ENCODE measurements around the gene CAMK4. TPM values are rescaled to one million over a fixed set of nuclear protein-coding genes. Genes with fewer than 3 reads are reported as not detected.
"Not testable (repeated sequence)": the region's sequence is repeated elsewhere in the genome, so short reads cannot be mapped to it uniquely, and the experiment has no call there.

The CAMK4 gene
- total RNA-seq, 2 experiments from 2014 or later: 59.5 to 66.1 TPM

- peaks cover 18% of the 10 kb centered on the region for H3K9me3 Mint-ChIP-seq
- H3K4me3 Mint-ChIP-seq, H3K4me1 Mint-ChIP-seq, H3K27ac Mint-ChIP-seq, H3K27me3 Mint-ChIP-seq, POLR2A ChIA-PET, CTCF ChIA-PET, DNase-seq: not testable (repeated sequence)
- peaks cover 28% of the 10 kb centered on the region for H3K36me3 Mint-ChIP-seq (ENCODE audit: low read depth)
Measured at GRCh38 chr5:111302043-111302442, 77.9 kb downstream of the CAMK4 start.

DNA sequence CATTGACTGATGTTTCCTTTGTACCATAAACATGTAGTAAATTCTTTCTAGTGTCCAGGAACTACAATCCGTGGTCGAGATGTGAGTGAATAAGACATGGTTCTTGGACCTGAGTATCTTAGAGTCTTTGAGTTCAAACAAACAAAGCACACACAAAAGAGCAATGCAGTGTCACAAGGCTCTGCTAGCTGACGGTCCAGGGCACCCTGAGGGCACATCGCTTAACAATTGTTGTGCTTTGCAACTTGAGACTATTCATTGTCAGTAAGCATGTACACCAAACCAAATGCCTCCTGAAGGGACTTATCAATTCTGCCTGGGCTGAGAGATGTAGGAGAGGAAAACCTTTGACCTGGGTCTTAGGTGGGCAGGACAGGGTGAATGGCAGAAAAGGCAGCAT lies 84.8 kb downstream of the CAMK4 start:
- H3K36me3 Mint-ChIP-seq (ENCODE audit: low read depth): no peaks in the 10 kb centered on the region
- POLR2A ChIA-PET: no interaction called here
- CTCF ChIA-PET: no interaction called here
- no peaks in the 10 kb centered on the region for H3K27me3 Mint-ChIP-seq
- H3K4me3 Mint-ChIP-seq: no peak overlapping the region
- H3K9me3 Mint-ChIP-seq: no peaks in the 10 kb centered on the region
- no peak for DNase-seq
- H3K4me1 Mint-ChIP-seq: peaks cover 21% of the 10 kb centered on the region
- no peak overlapping the region for H3K27ac Mint-ChIP-seq

DNA sequence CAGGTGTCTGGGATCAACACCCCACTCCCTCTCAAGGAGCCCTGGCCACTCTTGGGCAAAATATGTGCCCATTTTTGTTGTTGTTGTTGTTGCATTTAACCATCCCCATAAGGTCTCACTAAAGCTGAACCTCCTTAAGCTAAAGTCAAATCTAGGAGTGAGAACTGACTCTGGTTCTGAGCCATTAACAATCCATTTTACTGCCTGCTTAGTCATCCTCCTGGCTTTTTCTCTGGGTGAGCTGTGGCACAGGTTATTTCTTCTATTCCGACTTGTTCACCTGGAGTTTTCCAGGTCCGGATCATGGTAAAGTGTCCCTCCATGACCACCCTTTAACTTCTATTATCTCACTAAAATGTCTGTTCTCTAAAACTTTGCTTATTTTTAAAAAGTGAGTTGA lies 85.2 kb downstream of the CAMK4 start:
- H3K27ac Mint-ChIP-seq: no peak overlapping the region
- peaks cover 23% of the 10 kb centered on the region for H3K4me1 Mint-ChIP-seq
- H3K36me3 Mint-ChIP-seq (ENCODE audit: low read depth): no peaks in the 10 kb centered on the region
- H3K9me3 Mint-ChIP-seq: no peaks in the 10 kb centered on the region
- CTCF ChIA-PET: no interaction called here
- POLR2A ChIA-PET: no interaction called here
- DNase-seq: no peak
- H3K4me3 Mint-ChIP-seq: no peak overlapping the region
- no peaks in the 10 kb centered on the region for H3K27me3 Mint-ChIP-seq

GRCh38 chr5:111310711-111311620 lies 86.8 kb downstream of the CAMK4 start:
- Mint-ChIP-seq H3K36me3 (ENCODE audit: low read depth) (no peaks in the 10 kb centered on the region), H3K9me3 (no peaks in the 10 kb centered on the region), H3K4me1 (peaks cover 23% of the 10 kb centered on the region), H3K27ac (no peak overlapping the region), H3K27me3 (no peaks in the 10 kb centered on the region), H3K4me3 (no peak overlapping the region)
- ChIA-PET CTCF (no interaction called here), POLR2A (no interaction called here)
- DNase-seq: no peak

- no peaks in the 10 kb centered on the region for H3K9me3 Mint-ChIP-seq
- no peak overlapping the region for H3K4me3 Mint-ChIP-seq
- CTCF ChIA-PET: no interaction called here
- POLR2A ChIA-PET: no interaction called here
- H3K4me1 Mint-ChIP-seq: peaks cover 23% of the 10 kb centered on the region
- no peak for DNase-seq
- no peak overlapping the region for H3K27ac Mint-ChIP-seq
- no peaks in the 10 kb centered on the region for H3K36me3 Mint-ChIP-seq (ENCODE audit: low read depth)
- H3K27me3 Mint-ChIP-seq: no peaks in the 10 kb centered on the region
Measured at GRCh38 chr5:111311666-111312065, 87.5 kb downstream of the CAMK4 start.

DNA sequence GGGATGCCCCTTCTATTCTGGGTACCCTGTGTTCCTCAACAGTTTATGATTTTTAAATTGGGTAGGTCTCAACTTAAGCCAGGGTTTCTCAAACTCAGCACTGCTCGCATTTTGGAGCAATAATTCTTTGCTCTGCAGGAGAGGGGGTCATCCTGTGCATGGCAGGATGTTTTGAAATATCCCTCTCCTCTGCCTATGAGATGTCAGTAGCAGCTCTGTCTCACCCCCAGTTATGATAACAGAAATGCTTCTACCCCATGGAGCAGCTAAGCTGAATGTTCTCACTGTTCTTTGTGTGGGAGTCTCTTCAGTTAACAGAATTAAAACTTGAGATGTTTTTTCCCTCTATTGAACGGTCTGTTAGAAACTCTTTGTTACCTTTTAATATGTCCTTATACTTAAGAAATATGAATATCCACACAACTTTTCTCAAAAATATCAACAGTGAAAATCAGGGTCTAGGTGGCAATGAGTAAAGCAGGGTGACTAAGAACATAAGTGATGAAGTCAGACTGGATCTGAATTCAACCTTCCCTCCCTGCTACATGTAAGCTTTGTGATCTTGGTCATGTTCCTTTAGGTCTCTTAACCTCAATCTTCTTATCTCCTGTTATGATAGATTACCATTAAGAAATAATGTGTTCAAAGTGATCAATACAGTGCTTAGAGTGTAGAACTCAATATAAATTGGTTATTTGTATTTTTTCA lies 89.0 kb downstream of the CAMK4 start:
- Mint-ChIP-seq H3K27me3 (no peaks in the 10 kb centered on the region), H3K4me3 (no peak overlapping the region), H3K9me3 (no peaks in the 10 kb centered on the region), H3K36me3 (ENCODE audit: low read depth) (no peaks in the 10 kb centered on the region), H3K27ac (no peak overlapping the region), H3K4me1 (peaks cover 23% of the 10 kb centered on the region)
- ChIA-PET POLR2A (no interaction called here), CTCF (no interaction called here)
- DNase-seq: no peak

DNA sequence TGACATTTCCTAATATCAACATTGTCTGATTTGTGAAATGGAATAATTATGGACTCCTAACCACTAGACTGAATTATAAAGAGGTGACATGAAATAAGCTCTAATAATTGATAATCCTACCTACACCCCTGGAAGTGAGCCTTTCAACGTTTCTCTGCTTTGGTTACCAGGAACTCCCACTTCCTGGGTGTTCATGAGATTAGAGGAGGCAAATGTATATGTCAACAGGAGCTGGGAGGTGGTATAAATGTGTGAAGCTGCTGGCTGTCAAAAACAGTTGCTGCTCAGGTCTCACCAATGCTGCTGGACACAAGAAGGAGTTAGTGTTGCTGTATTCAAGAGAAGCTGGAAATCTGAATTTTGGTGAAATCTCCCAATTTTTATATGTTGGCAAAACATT lies 96.8 kb downstream of the CAMK4 start:
- POLR2A ChIA-PET: no interaction called here
- DNase-seq: no peak
- CTCF ChIA-PET: interaction anchor here (1.1 kb wide), 1 partner anchor 43 kb away, joined by 3 read pairs; no protein-coding TSS in a partner anchor
- H3K4me3 Mint-ChIP-seq: no peak overlapping the region
- peaks cover 19% of the 10 kb centered on the region for H3K4me1 Mint-ChIP-seq
- no peaks in the 10 kb centered on the region for H3K27me3 Mint-ChIP-seq
- peak overlapping the region; percentile 16 for H3K27ac Mint-ChIP-seq
- H3K9me3 Mint-ChIP-seq: peaks cover 17% of the 10 kb centered on the region
- H3K36me3 Mint-ChIP-seq (ENCODE audit: low read depth): peaks cover 34% of the 10 kb centered on the region

DNA sequence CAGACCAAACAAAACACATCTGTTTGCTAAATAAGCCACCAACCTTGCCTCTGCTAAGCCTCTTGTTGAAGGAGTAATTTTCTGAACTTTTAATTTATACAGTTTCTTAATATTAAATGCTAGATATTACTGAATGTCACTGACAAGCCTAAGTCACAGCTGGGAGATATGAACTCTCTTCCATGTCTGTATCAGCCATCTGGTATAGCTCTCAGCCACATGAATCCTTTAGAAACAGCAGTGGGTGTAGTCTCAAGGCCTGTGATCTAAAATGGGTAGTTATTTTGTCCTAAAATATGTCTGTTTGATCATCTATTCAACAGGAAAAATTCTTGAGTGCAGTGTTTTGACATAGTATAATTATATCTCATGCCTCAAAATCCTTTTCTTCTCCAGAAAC lies 97.2 kb downstream of the CAMK4 start:
- CTCF ChIA-PET: no interaction called here

GRCh38 chr5:111326551-111326950 lies 102.4 kb downstream of the CAMK4 start:
- H3K36me3 Mint-ChIP-seq (ENCODE audit: low read depth): peaks cover 34% of the 10 kb centered on the region
- H3K27ac Mint-ChIP-seq: no peak overlapping the region
- POLR2A ChIA-PET: no interaction called here
- H3K4me3 Mint-ChIP-seq: no peak overlapping the region
- no peaks in the 10 kb centered on the region for H3K27me3 Mint-ChIP-seq
- H3K9me3 Mint-ChIP-seq: peaks cover 28% of the 10 kb centered on the region
- CTCF ChIA-PET: no interaction called here
- H3K4me1 Mint-ChIP-seq: peaks cover 4% of the 10 kb centered on the region
- no peak for DNase-seq

More for the DNA sequence above, 97.2 kb downstream of the CAMK4 start:
- H3K27ac Mint-ChIP-seq: no peak overlapping the region
- H3K36me3 Mint-ChIP-seq (ENCODE audit: low read depth): peaks cover 36% of the 10 kb centered on the region
- no peak for DNase-seq
- peaks cover 19% of the 10 kb centered on the region for H3K4me1 Mint-ChIP-seq
- H3K27me3 Mint-ChIP-seq: no peaks in the 10 kb centered on the region
- POLR2A ChIA-PET: no interaction called here
- H3K9me3 Mint-ChIP-seq: peaks cover 19% of the 10 kb centered on the region
- H3K4me3 Mint-ChIP-seq: no peak overlapping the region

DNA sequence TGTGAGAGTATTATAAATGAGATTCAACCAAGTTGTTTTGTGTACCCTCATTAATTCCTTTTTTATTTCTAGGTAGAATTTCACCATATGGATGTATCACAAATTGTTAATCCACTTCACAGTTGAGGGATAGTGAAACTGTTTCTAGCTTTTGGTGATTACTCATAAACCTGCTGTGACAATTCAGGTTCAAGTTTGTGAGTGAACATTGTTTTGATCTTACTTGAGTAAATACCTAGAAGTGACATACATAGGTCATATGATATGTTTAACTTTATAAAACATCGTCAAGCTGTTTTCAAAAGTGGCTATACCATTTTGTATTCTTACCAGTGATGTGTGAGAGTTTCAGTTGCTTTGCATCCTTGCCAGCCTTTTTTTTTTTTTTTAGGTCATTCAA lies 112.9 kb downstream of the CAMK4 start:
- no peaks in the 10 kb centered on the region for H3K27me3 Mint-ChIP-seq
- no peaks in the 10 kb centered on the region for H3K9me3 Mint-ChIP-seq
- peaks cover 14% of the 10 kb centered on the region for H3K4me1 Mint-ChIP-seq
- ChIA-PET POLR2A (no interaction called here), CTCF (no interaction called here)
- no peak for DNase-seq
- H3K4me3 Mint-ChIP-seq: no peak overlapping the region
- H3K36me3 Mint-ChIP-seq (ENCODE audit: low read depth): peaks cover 3% of the 10 kb centered on the region
- H3K27ac Mint-ChIP-seq: peak overlapping the region; percentile 40

- Mint-ChIP-seq H3K9me3 (no peaks in the 10 kb centered on the region), H3K36me3 (ENCODE audit: low read depth) (peaks cover 3% of the 10 kb centered on the region), H3K27me3 (no peaks in the 10 kb centered on the region), H3K27ac (peak overlapping the region; percentile 40), H3K4me1 (peaks cover 14% of the 10 kb centered on the region), H3K4me3 (no peak overlapping the region)
- no peak for DNase-seq
- ChIA-PET CTCF (no interaction called here), POLR2A (no interaction called here)
Measured at GRCh38 chr5:111337688-111338087, 113.5 kb downstream of the CAMK4 start.

GRCh38 chr5:111345731-111346130 lies 121.5 kb downstream of the CAMK4 start:
- no peaks in the 10 kb centered on the region for H3K4me1 Mint-ChIP-seq

GRCh38 chr5:111347021-111347420 lies 122.8 kb downstream of the CAMK4 start:
- Mint-ChIP-seq H3K4me1 (no peaks in the 10 kb centered on the region), H3K27me3 (no peaks in the 10 kb centered on the region), H3K36me3 (ENCODE audit: low read depth) (peaks cover 42% of the 10 kb centered on the region), H3K4me3 (no peak overlapping the region), H3K27ac (no peak overlapping the region), H3K9me3 (no peaks in the 10 kb centered on the region)
- ChIA-PET CTCF (no interaction called here), POLR2A (no interaction called here)
- no peak for DNase-seq

More at GRCh38 chr5:111345731-111346130, 121.5 kb downstream of the CAMK4 start:
- H3K27me3 Mint-ChIP-seq: no peaks in the 10 kb centered on the region
- ChIA-PET CTCF (no interaction called here), POLR2A (no interaction called here)
- peaks cover 34% of the 10 kb centered on the region for H3K36me3 Mint-ChIP-seq (ENCODE audit: low read depth)
- no peak overlapping the region for H3K27ac Mint-ChIP-seq
- H3K9me3 Mint-ChIP-seq: no peaks in the 10 kb centered on the region
- DNase-seq: no peak
- no peak overlapping the region for H3K4me3 Mint-ChIP-seq
